ENCODE results near the gene ISX.

The ISX gene

DNA sequence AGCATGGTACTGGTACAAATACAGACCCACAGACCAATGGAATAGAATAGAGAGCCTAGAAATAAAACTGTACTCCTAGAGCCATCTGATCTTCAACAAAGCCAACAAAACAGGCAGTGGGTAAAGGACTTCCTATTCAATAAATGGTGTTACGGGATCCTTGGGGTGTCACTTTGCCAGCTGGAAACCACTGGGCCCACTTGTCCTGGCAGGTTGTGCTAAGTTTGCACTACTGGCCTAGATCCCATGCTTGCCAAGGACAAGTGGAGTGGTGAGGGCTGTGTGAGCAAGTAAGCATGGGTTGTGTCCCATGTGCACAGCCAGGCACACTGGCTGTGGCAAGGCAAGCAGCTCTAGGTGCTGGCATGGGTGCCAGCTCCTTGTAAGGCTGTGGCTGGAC, 8.8 kb upstream of the ISX start:
- Histone ChIP-seq H3K36me3 (ENCODE audit: control insufficient read depth, insufficient read depth, low read length) (no peaks in the 10 kb centered on the region), H3K9ac (ENCODE audit: low read length) (no peak overlapping the region), H3K4me1 (ENCODE audit: control insufficient read depth, insufficient read depth, low read length) (no peaks in the 10 kb centered on the region), H3K27ac (ENCODE audit: low read depth, low read length) (no peak overlapping the region), H3K4me3 (ENCODE audit: low read length) (no peak overlapping the region), H3K27me3 (ENCODE audit: control insufficient read depth, insufficient read depth, low read length) (no peaks in the 10 kb centered on the region)

- no peaks in the 10 kb centered on the region for H3K27me3 ChIP-seq (ENCODE audit: control insufficient read depth, insufficient read depth, low read length)
- H3K36me3 ChIP-seq (ENCODE audit: control insufficient read depth, insufficient read depth, low read length) = no peaks in the 10 kb centered on the region
- H3K4me3 ChIP-seq (ENCODE audit: low read length) = no peak overlapping the region
- H3K4me1 ChIP-seq (ENCODE audit: control insufficient read depth, insufficient read depth, low read length) = no peaks in the 10 kb centered on the region
- H3K27ac ChIP-seq (ENCODE audit: low read depth, low read length) = no peak overlapping the region
- no peak overlapping the region for H3K9ac ChIP-seq (ENCODE audit: low read length)
These were observed 6.3 kb upstream of the ISX start for GRCh38 chr22:35059632-35060031.

- Histone ChIP-seq H3K27me3 (ENCODE audit: control insufficient read depth, insufficient read depth, low read length) (no peaks in the 10 kb centered on the region), H3K9ac (ENCODE audit: low read length) (no peak overlapping the region), H3K36me3 (ENCODE audit: control insufficient read depth, insufficient read depth, low read length) (no peaks in the 10 kb centered on the region), H3K27ac (ENCODE audit: low read depth, low read length) (no peak overlapping the region), H3K4me1 (ENCODE audit: control insufficient read depth, insufficient read depth, low read length) (no peaks in the 10 kb centered on the region), H3K4me3 (ENCODE audit: low read length) (no peak overlapping the region)
These were observed 1.3 kb upstream of the ISX start for GRCh38 chr22:35064664-35065063.

DNA sequence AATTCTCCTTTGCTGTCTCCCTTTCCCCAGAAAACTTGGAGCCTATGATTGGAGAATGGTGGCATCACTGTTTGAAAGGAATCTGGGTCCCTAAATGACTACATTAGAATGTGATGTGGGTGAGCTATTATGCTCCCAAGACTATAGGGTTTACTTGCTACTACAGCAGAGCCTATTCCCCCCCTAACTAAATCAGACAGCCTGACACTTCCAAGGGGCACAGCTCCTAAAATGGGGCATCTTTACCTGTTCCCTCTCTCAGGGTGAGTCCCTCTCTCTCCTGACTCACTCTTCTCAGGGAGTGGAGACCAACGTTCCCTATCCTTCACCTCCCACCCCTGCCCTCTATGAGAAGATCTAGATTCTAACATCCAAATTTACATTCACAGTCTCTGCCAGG, 775 bp upstream of the ISX start:
- Histone ChIP-seq H3K27me3 (ENCODE audit: control insufficient read depth, insufficient read depth, low read length) (no peaks in the 10 kb centered on the region), H3K9ac (ENCODE audit: low read length) (no peak overlapping the region), H3K27ac (ENCODE audit: low read depth, low read length) (no peak overlapping the region), H3K4me1 (ENCODE audit: control insufficient read depth, insufficient read depth, low read length) (no peaks in the 10 kb centered on the region), H3K36me3 (ENCODE audit: control insufficient read depth, insufficient read depth, low read length) (no peaks in the 10 kb centered on the region), H3K4me3 (ENCODE audit: low read length) (peak overlapping the region; percentile 42)

GRCh38 chr22:35066768-35067167, 810 bp downstream of the ISX start:
- no peak overlapping the region for H3K27ac ChIP-seq (ENCODE audit: low read depth, low read length)
- H3K9ac ChIP-seq (ENCODE audit: low read length) = no peak overlapping the region
- no peaks in the 10 kb centered on the region for H3K27me3 ChIP-seq (ENCODE audit: control insufficient read depth, insufficient read depth, low read length)
- peak overlapping the region; percentile 58 for H3K4me3 ChIP-seq (ENCODE audit: low read length)
- H3K36me3 ChIP-seq (ENCODE audit: control insufficient read depth, insufficient read depth, low read length) = no peaks in the 10 kb centered on the region
- H3K4me1 ChIP-seq (ENCODE audit: control insufficient read depth, insufficient read depth, low read length) = no peaks in the 10 kb centered on the region

- peak overlapping the region; percentile 45 for H3K4me3 ChIP-seq (ENCODE audit: low read length)
- no peak overlapping the region for H3K9ac ChIP-seq (ENCODE audit: low read length)
- H3K27ac ChIP-seq (ENCODE audit: low read depth, low read length) = no peak overlapping the region
- H3K36me3 ChIP-seq (ENCODE audit: control insufficient read depth, insufficient read depth, low read length) = no peaks in the 10 kb centered on the region
- no peaks in the 10 kb centered on the region for H3K4me1 ChIP-seq (ENCODE audit: control insufficient read depth, insufficient read depth, low read length)
- no peaks in the 10 kb centered on the region for H3K27me3 ChIP-seq (ENCODE audit: control insufficient read depth, insufficient read depth, low read length)
These were observed 3.6 kb downstream of the ISX start for GRCh38 chr22:35069541-35069940.

DNA sequence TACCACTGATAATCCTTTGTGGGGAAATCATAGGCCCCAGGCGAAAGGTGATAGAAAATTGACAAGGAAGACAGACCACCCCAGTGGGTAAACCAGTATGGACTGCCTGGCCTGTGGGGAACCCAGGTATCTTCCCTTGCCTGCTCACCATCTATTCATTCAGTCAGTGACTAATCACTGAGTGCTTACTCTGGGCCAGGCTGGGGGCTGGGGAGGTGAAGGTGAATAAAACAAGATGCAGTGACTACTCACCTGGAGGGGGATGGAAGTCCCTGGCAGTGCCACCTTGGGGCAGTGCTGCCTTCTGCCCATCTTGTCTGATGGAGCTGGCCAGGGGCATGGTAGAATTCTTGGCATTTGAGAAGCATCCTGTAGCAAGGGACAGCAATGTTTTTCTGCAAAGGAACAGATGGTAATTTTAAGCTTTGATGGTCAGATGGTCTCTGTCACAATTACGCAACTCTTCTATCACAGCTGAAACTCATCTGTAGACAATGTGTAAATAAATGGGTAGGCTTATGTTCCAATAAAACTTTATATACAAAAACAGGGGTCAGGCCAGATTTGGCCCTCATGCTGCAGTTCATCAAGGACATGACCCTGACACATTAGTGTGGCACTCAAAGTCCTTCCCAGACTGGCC, 4.6 kb downstream of the ISX start:
- Histone ChIP-seq H3K9ac (ENCODE audit: low read length) (no peak overlapping the region), H3K27ac (ENCODE audit: low read depth, low read length) (no peak overlapping the region), H3K36me3 (ENCODE audit: control insufficient read depth, insufficient read depth, low read length) (no peaks in the 10 kb centered on the region), H3K4me3 (ENCODE audit: low read length) (peak overlapping the region; percentile 20), H3K27me3 (ENCODE audit: control insufficient read depth, insufficient read depth, low read length) (no peaks in the 10 kb centered on the region), H3K4me1 (ENCODE audit: control insufficient read depth, insufficient read depth, low read length) (no peaks in the 10 kb centered on the region)

GRCh38 chr22:35071784-35072183, 5.8 kb downstream of the ISX start:
- Histone ChIP-seq H3K27ac (ENCODE audit: low read depth, low read length) (no peak overlapping the region), H3K36me3 (ENCODE audit: control insufficient read depth, insufficient read depth, low read length) (no peaks in the 10 kb centered on the region), H3K4me1 (ENCODE audit: control insufficient read depth, insufficient read depth, low read length) (no peaks in the 10 kb centered on the region), H3K27me3 (ENCODE audit: control insufficient read depth, insufficient read depth, low read length) (no peaks in the 10 kb centered on the region), H3K9ac (ENCODE audit: low read length) (no peak overlapping the region), H3K4me3 (ENCODE audit: low read length) (no peak overlapping the region)

GRCh38 chr22:35072925-35073324, 7.0 kb downstream of the ISX start:
- Histone ChIP-seq H3K9ac (ENCODE audit: low read length) (no peak overlapping the region), H3K27ac (ENCODE audit: low read depth, low read length) (no peak overlapping the region), H3K4me1 (ENCODE audit: control insufficient read depth, insufficient read depth, low read length) (no peaks in the 10 kb centered on the region), H3K4me3 (ENCODE audit: low read length) (no peak overlapping the region), H3K36me3 (ENCODE audit: control insufficient read depth, insufficient read depth, low read length) (no peaks in the 10 kb centered on the region), H3K27me3 (ENCODE audit: control insufficient read depth, insufficient read depth, low read length) (no peaks in the 10 kb centered on the region)

- H3K4me3 ChIP-seq (ENCODE audit: low read length) = no peak overlapping the region
- no peak overlapping the region for H3K9ac ChIP-seq (ENCODE audit: low read length)
- H3K27me3 ChIP-seq (ENCODE audit: control insufficient read depth, insufficient read depth, low read length) = no peaks in the 10 kb centered on the region
- H3K4me1 ChIP-seq (ENCODE audit: control insufficient read depth, insufficient read depth, low read length) = no peaks in the 10 kb centered on the region
- no peaks in the 10 kb centered on the region for H3K36me3 ChIP-seq (ENCODE audit: control insufficient read depth, insufficient read depth, low read length)
- H3K27ac ChIP-seq (ENCODE audit: low read depth, low read length) = no peak overlapping the region
These were observed 8.6 kb downstream of the ISX start for GRCh38 chr22:35074583-35074982.

DNA sequence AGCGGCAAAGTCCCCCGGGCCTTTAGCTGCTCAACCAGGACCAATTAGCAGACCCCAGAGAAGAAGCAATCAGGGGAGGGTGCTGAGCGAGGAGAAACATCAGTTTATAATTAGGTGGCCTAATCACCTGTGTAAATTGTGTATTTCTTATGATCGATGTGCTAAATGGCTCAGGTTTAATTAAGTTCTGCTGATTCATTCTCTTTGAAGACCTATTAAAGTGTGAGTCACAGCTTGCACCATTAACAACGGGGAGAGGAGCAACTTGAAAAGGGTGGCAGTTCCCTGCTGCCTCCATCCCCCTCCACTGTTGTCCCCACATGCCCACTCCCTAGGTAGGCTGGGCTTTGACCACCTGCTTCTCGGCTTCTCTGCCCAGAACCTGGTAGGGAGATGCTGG, 10.7 kb downstream of the ISX start:
- no peaks in the 10 kb centered on the region for H3K27me3 ChIP-seq (ENCODE audit: control insufficient read depth, insufficient read depth, low read length)
- H3K27ac ChIP-seq (ENCODE audit: low read depth, low read length) = no peak overlapping the region
- no peaks in the 10 kb centered on the region for H3K36me3 ChIP-seq (ENCODE audit: control insufficient read depth, insufficient read depth, low read length)
- no peak overlapping the region for H3K4me3 ChIP-seq (ENCODE audit: low read length)
- H3K4me1 ChIP-seq (ENCODE audit: control insufficient read depth, insufficient read depth, low read length) = no peaks in the 10 kb centered on the region
- H3K9ac ChIP-seq (ENCODE audit: low read length) = no peak overlapping the region

GRCh38 chr22:35085621-35086020, 19.7 kb downstream of the ISX start:
- Histone ChIP-seq H3K9ac (ENCODE audit: low read length) (no peak overlapping the region), H3K4me3 (ENCODE audit: low read length) (no peak overlapping the region), H3K27me3 (ENCODE audit: control insufficient read depth, insufficient read depth, low read length) (no peaks in the 10 kb centered on the region), H3K4me1 (ENCODE audit: control insufficient read depth, insufficient read depth, low read length) (no peaks in the 10 kb centered on the region), H3K27ac (ENCODE audit: low read depth, low read length) (no peak overlapping the region), H3K36me3 (ENCODE audit: control insufficient read depth, insufficient read depth, low read length) (peaks cover 4% of the 10 kb centered on the region)

GRCh38 chr22:35089139-35089538, 23.2 kb downstream of the ISX start:
- Histone ChIP-seq H3K4me1 (ENCODE audit: control insufficient read depth, insufficient read depth, low read length) (no peaks in the 10 kb centered on the region), H3K27me3 (ENCODE audit: control insufficient read depth, insufficient read depth, low read length) (no peaks in the 10 kb centered on the region), H3K27ac (ENCODE audit: low read depth, low read length) (no peak overlapping the region), H3K4me3 (ENCODE audit: low read length) (no peak overlapping the region), H3K36me3 (ENCODE audit: control insufficient read depth, insufficient read depth, low read length) (peaks cover 4% of the 10 kb centered on the region), H3K9ac (ENCODE audit: low read length) (no peak overlapping the region)

Data from rectal smooth muscle tissue (tissue), 1 donor.